GM11168 (cell line): Measurements from ENCODE around the gene ADCY1.
"Not testable (repeated sequence)": the region's sequence is repeated elsewhere in the genome, so short reads cannot be mapped to it uniquely, and the experiment has no call there.

ENCODE experiments used
- in situ Hi-C: fragments of 300-500 bp; cut with MboI; formaldehyde crosslinking; loops from one replicate; pipeline ENCODE4 v1.12.0; 2022; ENCODE audit warnings: low sequenced_read_pairs; ENCODE audit not compliant: unreplicated experiment

The ADCY1 gene

GRCh38 chr7:45573661-45574415 is at the start of gene ADCY1:
Gene ADCY1, plus strand, starts transcription at chr7:45574368. Its CDS starts 176 bp downstream, at chr7:45574544.
- in situ Hi-C loops: no loop called here

DNA sequence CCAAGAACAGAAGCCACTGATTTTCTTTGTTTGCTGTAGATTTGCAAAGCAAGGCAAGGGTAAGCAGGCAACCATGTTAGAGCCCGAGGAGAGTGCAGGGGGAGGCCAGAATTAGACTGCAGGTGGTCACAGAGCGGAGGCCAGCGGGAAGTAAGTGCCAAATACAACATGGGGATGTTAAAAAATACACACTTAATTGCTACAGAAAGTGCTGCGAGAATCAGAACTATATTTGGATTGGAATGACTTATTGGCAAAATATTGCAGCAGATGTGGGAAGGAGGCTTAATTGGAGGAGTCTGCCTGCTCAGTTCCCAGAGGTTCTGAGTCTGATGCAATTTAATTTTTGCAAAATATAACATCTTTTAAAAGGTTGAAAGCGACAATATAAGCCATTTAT is 49.7 kb upstream of the ADCY1 start:
- in situ Hi-C loops: no loop called here

- in situ Hi-C loops: no loop called here
Observed at GRCh38 chr7:45525057-45525456, 49.1 kb upstream of the ADCY1 start.

DNA sequence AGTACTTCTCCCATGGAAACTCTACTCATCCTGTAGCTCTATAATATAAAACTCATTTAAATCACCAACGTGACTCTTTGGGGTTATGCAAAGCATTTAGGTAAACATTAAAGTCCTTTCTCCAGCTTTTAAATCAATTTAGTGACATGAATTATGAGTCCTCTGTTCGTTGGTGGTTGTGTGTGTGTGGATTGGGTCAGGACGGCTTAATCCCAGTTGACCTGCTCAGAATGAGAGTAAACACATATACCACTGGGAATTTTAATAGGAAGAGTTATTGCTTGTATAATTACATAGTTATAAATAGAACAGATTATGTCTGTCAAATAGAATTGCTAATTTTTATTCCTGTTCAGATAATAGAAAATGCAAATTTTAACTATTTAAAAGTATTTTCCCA is 30.7 kb upstream of the ADCY1 start:
- in situ Hi-C loops: no loop called here

DNA sequence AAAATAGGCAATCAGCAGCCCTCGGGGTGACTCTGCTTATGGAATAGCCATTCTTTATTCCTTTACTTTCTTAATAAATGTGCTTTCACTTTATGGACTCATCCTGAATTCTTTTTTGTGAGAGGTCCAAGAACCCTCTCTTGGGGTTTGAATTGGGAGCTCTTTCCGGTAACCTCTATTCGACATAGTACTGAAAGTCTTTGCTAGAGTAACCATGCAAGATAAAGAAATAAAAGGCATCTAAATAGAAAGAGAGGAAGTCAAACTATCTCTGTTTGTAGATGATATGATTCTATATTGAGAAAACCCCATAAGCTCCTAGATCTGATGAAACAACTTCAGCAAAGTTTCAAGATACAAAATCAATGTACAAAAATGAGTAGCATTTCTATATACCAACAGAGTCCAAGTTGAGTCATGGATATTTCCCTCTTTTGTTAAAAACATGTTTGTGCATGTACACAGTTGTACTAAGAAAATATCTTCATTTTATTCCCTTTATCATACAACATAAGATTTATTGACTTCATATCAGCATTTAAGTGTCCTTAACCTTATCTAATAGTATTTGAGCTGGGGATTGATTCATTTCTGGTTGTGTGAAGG is 29.0 kb upstream of the ADCY1 start:
- in situ Hi-C loops: not testable (repeated sequence)

- in situ Hi-C loops: not testable (repeated sequence)
Observed at GRCh38 chr7:45548917-45549316, 25.3 kb upstream of the ADCY1 start.

DNA sequence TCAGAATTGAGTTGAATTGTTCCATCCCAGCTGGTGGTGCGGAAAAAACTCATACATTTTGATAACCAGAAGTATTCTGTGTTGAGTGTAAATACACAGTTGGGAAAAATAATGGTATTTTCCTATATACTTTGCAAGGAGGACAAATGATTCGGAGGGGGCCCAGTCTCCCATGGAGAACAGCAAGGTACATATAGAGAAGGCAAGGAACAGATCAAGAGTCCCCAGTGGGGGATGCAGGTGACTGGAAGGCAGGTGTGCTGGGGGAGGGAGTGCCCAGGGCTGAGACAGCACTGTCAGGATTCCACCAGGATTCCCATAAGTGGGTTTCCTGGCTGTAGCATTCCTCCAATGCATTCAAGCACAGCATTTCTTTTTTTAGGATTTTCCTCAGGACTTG is 10.8 kb upstream of the ADCY1 start:
- in situ Hi-C loops: no loop called here

DNA sequence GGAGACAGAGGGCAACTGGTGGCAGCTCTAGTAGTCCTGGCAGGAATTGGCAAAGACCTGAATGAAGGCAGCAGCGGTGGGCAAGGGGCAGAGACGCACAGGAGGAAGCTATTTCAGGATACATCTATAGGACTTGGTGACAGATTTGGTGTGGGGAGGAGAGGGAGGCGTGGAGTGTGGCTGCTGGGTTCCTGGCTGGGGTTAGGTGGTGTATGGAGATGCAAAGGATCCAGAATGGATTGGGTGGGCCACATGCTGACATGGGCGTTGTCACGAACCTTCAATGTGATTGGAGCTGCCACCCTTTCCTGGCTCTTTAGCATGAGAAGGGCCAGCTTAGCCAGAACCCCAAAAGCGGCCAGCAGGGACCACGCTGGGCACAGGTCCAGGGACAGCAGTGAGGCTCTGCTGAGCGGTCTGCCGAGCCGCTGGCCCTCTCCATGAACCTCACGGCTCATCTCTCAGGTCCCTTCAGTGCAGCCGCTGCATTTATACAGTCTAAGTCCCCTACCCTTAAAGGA is 10.2 kb upstream of the ADCY1 start:
- in situ Hi-C loops: no loop called here

DNA sequence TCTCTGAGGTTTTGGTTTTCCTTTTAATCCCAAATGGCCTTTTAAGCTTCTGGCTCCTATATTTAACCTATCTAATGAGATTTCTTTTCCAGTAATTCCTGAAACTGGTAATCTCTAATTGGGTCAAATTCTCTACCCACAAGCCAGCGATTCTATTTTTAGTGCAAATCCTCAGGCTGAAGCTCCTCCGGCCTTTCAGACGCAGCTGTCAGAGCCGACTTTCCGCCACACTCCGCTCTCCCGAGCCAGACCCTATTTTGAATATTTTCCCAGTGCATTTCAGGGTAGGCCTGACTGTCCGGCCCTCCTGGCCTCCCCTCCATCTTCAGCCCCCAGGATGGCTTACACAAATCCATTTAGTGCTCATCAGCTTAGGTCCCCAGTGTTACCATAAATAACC is 9.7 kb upstream of the ADCY1 start:
- in situ Hi-C loops: no loop called here

DNA sequence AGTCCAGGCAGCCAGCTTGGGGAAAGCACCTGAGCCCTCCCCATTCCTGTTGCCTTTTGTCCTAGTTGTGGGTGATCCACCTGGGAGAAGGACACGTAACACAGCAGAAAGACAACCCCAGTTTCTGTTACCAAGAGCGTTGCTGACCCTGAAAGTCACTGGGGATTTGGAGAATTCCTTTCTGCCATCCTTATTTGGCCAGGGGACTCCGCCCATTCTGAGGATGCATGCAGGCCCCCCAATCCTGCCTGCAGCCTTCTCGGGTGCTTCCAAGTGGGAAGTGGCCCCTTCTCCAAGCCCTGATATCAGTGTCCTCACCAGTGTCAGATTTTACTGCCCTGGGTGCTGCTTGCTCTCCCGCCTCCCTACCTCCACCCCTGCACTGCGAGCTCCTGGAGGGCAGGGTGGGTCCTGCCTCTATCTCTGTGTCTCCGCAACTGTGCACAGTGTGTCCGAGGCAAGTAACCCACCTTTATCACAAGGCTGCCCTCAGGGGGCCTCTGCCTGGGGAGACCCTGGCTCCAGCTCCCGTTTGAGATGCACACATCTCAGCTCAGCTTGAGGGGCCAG is 9.2 kb upstream of the ADCY1 start:
- in situ Hi-C loops: no loop called here

GRCh38 chr7:45566386-45566785 is 7.8 kb upstream of the ADCY1 start:
- in situ Hi-C loops: no loop called here

GRCh38 chr7:45566961-45567360 is 7.2 kb upstream of the ADCY1 start:
- in situ Hi-C loops: no loop called here

GRCh38 chr7:45567713-45568112 is 6.5 kb upstream of the ADCY1 start:
- in situ Hi-C loops: no loop called here

- in situ Hi-C loops: no loop called here
Observed at GRCh38 chr7:45568536-45569289, 5.5 kb upstream of the ADCY1 start.

- in situ Hi-C loops: no loop called here
Observed at GRCh38 chr7:45569290-45569685, 4.9 kb upstream of the ADCY1 start.

- in situ Hi-C loops: no loop called here
Observed at GRCh38 chr7:45570797-45571196, 3.4 kb upstream of the ADCY1 start.

DNA sequence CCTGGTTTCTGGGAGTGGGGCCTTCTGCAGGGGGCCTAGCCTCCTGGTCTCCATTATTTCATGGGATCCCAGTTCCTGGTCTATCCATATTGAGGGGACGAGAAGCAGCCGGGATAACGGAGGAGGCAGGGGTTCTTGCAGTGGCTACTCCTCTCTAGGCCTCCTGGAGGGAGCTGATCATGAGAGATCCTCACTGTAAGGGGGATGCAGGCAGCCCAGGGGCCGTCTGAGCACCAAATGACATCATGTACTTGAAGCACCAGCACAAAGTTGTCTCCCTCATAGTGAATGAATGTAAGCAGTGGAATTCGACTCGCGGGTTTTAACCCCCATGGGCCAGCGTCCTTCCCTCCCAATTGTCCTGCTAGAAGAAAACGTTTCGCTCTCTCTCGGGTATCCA is 964 bp upstream of the ADCY1 start:
- in situ Hi-C loops: no loop called here

DNA sequence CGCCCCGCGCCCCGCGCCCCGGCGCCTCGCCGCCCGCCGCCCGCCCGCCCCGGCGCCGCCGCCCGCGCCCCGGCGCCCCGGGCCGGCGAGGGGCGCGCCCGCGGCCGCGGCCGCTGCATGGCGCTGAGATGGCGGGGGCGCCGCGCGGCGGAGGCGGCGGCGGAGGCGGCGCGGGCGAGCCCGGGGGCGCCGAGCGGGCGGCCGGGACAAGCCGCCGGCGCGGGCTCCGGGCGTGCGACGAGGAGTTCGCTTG is 174 bp downstream of the ADCY1 start:
- in situ Hi-C loops: no loop called here

DNA sequence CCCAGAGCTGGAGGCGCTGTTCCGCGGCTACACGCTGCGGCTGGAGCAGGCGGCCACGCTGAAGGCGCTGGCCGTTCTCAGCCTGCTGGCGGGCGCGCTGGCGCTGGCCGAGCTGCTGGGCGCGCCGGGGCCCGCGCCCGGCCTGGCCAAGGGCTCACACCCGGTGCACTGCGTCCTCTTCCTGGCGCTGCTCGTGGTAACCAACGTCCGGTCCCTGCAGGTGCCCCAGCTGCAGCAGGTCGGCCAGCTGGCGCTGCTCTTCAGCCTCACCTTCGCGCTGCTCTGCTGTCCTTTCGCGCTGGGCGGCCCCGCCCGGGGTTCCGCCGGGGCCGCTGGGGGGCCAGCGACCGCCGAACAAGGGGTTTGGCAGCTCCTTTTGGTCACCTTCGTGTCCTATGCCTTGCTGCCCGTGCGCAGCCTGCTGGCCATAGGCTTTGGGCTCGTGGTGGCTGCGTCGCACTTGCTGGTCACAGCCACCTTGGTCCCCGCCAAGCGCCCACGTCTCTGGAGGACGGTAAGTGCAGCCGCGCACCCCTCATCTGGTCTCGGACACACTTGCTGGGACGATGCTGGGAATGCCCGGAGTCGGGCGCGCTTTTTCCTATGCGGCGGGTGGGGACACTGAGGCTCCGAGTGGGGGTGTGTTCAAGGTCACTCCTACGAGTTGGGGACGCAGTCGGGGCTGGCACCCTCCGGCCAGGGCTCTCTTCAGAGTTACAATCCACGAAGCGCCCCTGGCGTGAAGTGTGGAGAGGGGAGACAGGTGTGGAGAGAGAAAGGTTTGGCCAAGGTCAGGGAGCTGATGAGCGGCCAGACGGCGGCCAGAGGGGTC is 717 bp downstream of the ADCY1 start:
- in situ Hi-C loops: no loop called here

GRCh38 chr7:45575501-45576248 is 1.5 kb downstream of the ADCY1 start:
- in situ Hi-C loops: no loop called here
